ENCODE measurements around the gene MCCC1. TPM values are rescaled to one million over a fixed set of nuclear protein-coding genes. Genes with fewer than 3 reads are reported as not detected.
"Not testable (repeated sequence)": the region's sequence is repeated elsewhere in the genome, so short reads cannot be mapped to it uniquely, and the experiment has no call there.

The MCCC1 gene
- total and polyA plus RNA-seq, 2 of the 4 experiments (the other 2 are of a cell fraction): 14.2 to 17.9 TPM

GRCh38 chr3:183109847-183110246, 10.6 kb upstream of the MCCC1 start:
- H4K5ac ChIP-seq (ENCODE audit: low read depth, low read length); intact Hi-C loops (cut with micrococcal nuclease); H3K18ac ChIP-seq (ENCODE audit: low read depth, low read length); H3K36me3 ChIP-seq (ENCODE audit: control insufficient read depth, insufficient read depth, low read length); H3K4ac ChIP-seq (ENCODE audit: low read depth, low read length); H3K14ac ChIP-seq (replicated peaks; ENCODE audit: low read depth, low read length); H3K56ac ChIP-seq (ENCODE audit: extremely low read depth, insufficient read depth, low read length); H3K9me1 ChIP-seq (ENCODE audit: insufficient read depth, low read length); H4K91ac ChIP-seq (ENCODE audit: insufficient read depth, low read depth, low read length); ATAC-seq (ENCODE audit: low read depth); H3K9ac ChIP-seq (ENCODE audit: low read depth, low read length); H3K9me3 ChIP-seq (ENCODE audit: control insufficient read depth, insufficient read depth, low read length); H2AFZ ChIP-seq (replicated peaks; ENCODE audit: low read length, poor library complexity); H2BK5ac ChIP-seq (ENCODE audit: low read depth, low read length, poor library complexity, severe bottlenecking); H2AK5ac ChIP-seq (ENCODE audit: low read depth, low read length); H2BK15ac ChIP-seq (ENCODE audit: low read depth, low read length); H4K20me1 ChIP-seq (ENCODE audit: insufficient read depth, low read length); H3K27ac ChIP-seq (ENCODE audit: insufficient read depth, low read length); dilution Hi-C loops (cut with HindIII; ENCODE audit: low sequenced_read_pairs, unreplicated experiment); H2BK120ac ChIP-seq (ENCODE audit: low read depth, low read length); CTCF ChIA-PET; H4K8ac ChIP-seq (ENCODE audit: low read depth in 2 of 2, low read length in 2 of 2); H3K4me1 ChIP-seq (ENCODE audit: control insufficient read depth, insufficient read depth, low read length); DNase-seq; POLR2A ChIA-PET (ENCODE audit: unreplicated experiment); H3K23ac ChIP-seq (ENCODE audit: low read depth, low read length); H2BK20ac ChIP-seq (ENCODE audit: low read depth, low read length); in situ Hi-C loops (cut with MboI; ENCODE audit: low sequenced_read_pairs); H3K79me1 ChIP-seq (ENCODE audit: low read depth in 1 of 2, low read length in 2 of 2); H3K4me3 ChIP-seq (ENCODE audit: insufficient read depth, low read depth, low read length); H2AK9ac ChIP-seq (replicated peaks; ENCODE audit: low read depth, low read length, poor library complexity); BruUV-seq (replicated peaks); H3K4me2 ChIP-seq (ENCODE audit: low read depth, low read length): not testable (repeated sequence)
- H3K27me3 ChIP-seq (ENCODE audit: control insufficient read depth, insufficient read depth, low read length): peaks cover 12% of the 10 kb centered on the region
- WGBS, 2 experiments (ENCODE audit: extremely low coverage in 2 of 2, insufficient read length in 1 of 2): no CpG with 5 or more reads among the region's 1 CpG
